ENCODE data around the gene PRKCB.
A peak's percentile ranks its signal among the peaks of the same experiment; 100 is the strongest.
"Not testable (repeated sequence)": the region's sequence is repeated elsewhere in the genome, so short reads cannot be mapped to it uniquely, and the experiment has no call there.

PRKCB gene

DNA sequence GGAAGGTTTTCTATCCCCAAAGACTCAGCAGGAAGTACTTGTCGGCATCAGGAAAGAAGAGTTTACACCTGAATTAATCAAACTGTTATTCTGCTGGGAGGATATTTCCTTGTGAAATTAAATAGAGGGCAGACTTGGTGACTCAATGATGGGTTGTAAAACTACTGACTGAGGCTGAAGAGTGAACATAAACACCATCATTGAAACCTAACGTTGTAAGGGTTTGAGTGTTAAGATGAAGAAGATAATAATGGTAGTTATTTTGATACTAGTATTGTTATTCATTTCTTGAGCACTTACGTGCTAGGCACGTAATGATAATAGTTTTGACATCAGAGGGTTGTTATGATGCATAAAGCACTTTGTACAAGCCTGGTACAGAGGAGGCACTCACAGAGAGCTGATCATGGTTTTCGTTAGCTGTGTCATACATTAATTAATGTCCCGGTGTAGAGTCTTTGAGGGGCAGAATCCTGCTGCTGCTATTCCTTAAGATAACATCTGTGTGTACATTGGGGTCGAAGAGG, 356.2 kb downstream of the PRKCB start:
- DNase-seq = no peak

DNA sequence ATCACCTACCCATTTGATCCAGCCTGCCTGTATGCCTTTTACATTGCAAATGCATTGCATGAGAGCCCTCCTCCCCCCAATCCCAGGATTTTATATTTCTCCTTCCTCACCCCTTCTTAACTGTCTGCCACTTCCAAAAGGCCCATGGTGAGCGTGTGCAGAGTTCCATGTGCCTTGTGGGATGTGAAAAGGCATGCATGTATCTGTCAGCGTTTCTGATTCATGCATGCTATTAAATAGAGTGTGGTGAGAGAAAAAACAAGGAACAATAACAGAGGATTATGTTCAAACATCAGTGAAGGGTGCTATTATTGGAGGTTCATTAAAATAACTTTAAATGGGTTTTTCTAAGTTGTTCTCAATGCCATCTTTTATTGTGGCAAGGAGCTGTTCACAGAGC, 359.4 kb downstream of the PRKCB start:
- no peak for DNase-seq

DNA sequence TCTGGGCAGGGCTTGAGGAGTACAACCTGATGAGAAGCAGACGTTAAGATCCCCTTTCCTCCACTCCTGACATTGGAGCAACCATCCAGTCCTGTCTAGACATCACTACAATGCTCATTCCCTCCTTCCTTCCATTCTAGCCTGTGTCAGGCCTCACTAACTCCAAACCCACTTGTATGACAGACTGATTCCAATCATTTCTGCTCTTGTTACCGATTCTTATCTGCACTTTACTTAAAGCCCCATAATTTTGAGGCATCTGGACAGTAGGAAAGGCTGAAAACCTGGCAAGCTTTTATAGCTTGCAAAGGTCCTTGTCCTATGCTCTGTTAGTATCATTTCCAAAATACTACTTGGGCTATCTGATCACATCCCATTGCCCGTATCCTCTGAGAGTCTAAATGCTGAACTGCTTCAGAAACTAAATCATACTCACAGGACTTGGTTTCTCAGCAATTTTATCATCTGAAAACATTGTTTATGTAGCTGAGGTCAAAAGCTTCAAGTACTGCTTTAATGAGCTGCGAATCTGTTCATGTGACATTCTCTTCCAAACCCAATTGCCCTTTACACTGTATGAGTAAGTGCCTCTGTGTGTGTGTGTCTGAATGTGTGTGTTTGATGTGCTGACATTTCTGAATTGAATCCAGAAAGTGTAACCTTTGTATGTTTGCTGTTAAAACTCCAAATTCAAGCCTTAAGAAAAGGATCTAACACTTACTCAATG, 363.2 kb downstream of the PRKCB start:
- no peak for DNase-seq

DNA sequence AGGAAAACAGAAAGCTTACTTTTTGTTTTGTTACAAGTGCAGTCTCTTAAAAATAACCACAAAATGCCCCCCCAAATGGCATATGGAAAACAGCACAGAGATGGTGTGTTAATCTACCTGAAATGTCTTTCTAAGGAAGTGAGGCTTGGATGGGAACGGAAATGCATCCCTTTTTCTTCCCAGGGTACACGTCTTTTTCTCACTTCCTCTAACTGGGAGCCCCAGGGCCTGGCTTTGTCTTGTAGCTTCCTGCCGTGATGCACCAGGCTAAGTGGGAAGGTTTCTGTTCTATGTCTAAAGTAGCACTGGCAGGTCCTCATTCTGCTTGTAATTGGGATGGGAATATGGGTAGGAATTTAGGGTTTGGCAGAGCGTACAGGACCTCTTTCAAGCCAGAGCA, 367.9 kb downstream of the PRKCB start:
- DNase-seq = no peak

DNA sequence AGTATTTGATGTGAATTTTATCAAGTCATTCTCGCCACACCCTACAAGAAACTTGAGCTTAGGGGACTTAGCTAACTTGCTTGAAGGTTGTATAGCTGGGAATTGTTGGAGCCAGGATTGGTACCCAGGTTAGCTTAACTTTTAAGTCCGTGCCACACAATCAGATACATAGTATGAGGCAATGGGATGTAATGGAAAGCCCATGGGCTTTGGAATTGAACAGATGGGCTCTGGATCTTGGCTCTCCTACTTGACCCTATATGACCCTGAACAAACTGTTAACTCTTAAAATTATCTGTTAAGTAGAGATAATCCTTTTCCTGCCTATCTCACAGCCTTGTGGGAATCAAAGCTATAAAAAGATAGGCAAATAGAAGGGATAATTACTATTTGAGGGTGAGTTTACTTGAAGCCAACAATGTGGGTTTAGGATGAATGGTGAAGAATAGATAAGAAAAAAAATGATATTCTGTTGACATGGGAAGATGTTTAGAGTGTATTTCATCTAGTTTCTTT, 368.4 kb downstream of the PRKCB start:
- no peak for DNase-seq

- DNase-seq = no peak
These were observed 371.1 kb downstream of the PRKCB start for GRCh38 chr16:24206926-24207325.

- no peak for DNase-seq
These were observed 372.9 kb downstream of the PRKCB start for GRCh38 chr16:24208710-24209109.

GRCh38 chr16:24214992-24215391, 379.2 kb downstream of the PRKCB start:
- no peak for DNase-seq

DNA sequence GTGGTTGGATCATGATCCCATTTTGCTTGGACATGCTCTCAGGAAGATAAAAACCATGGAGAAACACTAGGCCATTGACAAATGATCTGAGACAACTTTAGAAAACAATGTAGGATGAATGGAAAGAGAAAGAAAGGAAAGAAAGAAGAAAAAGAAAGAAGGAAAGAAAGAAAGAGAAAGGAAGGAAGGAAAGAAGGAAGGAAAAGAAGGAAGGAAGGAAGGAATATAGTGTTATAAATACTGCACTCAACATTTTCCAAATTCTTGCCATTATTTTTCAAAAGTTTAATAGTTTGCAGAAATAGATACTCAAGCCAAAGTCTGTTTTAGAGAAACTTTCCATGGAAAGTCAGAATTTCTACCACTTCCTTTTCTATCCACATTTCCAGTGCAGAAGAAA, 381.2 kb downstream of the PRKCB start:
- no peak for DNase-seq

DNA sequence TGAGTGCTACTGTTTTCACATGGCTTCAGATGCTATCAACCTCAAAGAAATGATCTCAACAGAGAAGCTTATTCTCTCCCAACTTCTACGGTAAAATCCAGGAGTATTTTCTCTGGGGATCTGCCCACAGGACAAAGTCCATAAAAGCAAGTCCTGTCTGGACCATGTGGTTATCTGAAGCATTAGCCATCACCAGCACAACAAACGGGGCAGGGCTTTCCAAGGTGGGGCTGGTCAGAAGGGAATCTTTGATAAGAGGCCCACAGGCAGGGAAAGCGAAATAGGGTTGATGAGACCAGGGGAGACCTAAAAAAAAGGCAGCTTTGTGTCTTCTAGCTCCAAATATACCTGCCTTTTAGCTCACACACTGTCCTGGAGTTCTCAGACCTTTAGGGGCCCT, 381.7 kb downstream of the PRKCB start:
- no peak for DNase-seq

GRCh38 chr16:24218299-24218698, 382.5 kb downstream of the PRKCB start:
- no peak for DNase-seq

- DNase-seq = no peak
These were observed 385.4 kb downstream of the PRKCB start for GRCh38 chr16:24221219-24221618.

DNA sequence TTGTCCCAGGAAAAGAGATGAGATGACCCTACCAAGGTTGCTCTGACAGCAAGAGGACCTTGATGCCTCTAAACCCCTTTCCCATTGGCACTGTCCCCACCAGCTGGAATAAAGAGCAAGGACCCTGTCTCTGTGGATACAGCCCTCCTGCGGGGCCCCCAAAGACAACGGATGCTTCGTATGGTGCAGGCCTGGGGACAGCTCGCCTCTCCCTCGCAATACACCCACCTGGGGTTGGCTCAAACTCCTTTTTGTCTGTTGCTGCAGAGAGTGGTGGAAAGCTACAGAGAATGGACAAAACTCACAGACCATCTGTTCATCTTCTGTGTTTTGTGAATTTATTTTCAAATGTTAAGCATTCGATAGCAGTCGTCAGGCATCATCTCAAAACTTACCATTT, 392.7 kb downstream of the PRKCB start:
- DNase-seq = no peak

GRCh38 chr16:24232936-24233335, 397.2 kb downstream of the PRKCB start:
- no peak for DNase-seq

GRCh38 chr16:24234737-24235136, 399.0 kb downstream of the PRKCB start:
- DNase-seq = no peak

- DNase-seq = no peak
These were observed 400.0 kb downstream of the PRKCB start for GRCh38 chr16:24235806-24236205.

DNA sequence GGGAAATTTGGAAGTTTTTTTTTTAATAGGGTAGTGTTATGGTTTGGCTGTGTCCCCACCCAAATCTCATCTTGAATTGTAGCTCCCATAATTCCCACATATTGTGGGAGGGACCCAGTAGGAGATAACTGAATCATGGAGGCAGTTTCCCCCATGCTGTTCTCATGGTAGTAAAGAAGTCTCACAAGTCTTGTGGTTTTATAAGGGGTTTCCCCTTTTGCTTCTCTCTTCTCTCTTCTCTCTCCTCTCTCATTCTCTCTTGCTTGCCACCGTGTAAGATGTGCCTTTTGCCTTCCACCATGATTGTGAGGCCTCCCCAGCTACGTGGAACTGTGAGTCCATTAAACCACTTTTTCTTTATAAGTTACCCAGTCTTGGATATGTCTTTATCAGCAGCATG, 403.1 kb downstream of the PRKCB start:
- DNase-seq = not testable (repeated sequence)

DNA sequence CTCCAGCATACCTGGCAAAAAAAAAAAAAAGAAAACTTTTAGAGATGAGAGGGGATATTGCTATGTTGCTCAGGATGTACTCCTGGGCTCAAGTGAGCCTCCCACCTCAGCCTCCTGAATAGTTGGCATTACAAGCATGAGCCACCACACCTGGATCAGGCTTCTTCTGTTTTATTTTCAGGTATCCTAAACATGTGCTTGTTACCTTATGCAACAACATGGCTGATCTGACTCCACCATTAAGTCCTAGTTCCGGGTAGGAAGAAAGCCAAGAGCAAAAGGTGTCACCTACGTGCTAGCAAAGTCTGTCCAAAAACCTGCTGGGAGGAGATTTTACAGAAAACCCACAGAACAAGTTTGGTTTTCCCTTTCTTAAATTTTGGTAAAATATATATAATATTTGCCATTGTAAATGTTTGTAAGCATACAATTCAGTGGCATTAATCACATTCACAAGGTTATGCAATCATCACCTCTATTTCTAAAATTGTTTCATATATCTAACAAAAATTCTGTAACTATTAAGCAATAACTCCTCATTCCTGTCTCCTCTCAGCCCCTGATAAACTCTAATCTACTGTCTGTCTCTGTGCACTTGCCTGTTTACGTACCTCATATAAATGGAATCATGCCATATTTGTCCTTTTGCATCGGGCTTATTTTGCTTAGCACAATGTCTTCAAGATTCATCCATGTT, 411.3 kb downstream of the PRKCB start:
- no peak for DNase-seq

GRCh38 chr16:24253192-24253591, 417.4 kb downstream of the PRKCB start:
- DNase-seq = no peak

DNA sequence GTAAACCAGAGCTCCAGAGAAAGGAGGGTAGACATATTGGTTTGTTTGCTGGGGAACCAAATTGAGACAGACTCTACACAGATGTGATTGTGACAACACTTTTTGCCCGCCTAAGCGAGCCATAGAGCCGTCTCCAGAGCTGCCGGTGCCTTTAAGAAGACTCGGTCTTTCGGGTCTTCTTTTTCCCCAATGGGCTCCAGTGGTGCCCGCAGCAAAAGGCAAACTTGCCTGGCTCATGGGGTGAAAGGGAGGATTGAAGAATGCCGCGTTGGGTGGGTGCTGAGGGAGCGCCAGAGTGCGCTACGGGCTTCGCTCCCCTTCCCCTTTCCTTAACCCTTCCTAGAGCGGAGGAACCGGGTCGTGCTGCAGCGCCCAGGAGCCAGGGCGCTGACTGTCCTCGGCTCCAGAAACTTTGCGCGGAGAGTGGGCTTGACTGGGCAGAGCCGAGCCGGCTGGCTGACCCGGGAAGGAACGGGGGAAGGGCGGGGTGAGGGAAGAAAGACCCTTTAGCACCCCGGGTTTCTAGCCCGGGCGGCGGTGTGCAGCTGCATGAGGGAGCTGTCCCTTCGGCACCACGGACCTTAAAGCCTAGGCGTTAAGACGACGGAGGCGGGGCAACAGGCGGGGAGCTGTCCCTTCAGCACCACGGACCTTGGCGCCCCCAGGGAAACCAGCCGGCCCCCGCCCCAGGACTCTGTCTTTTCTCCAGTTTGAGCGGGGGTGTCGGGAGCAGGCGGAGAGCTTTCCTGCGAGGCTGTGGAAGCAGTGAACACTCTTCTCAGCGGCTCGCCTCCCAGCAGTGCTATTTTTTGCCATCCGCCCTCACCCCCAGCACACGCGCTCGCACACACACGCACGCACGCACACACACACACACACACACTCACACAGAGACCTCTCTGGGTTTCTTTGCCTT, 419.9 kb downstream of the PRKCB start, which contains the start of gene CACNG3:
TSS of gene CACNG3 (plus strand) at position 880 of the 916 bp plus-strand sequence. CDS start 420 bp downstream, outside the sequence.
- DNase-seq = peak; percentile 36

- DNase-seq = no peak
These were observed 422.2 kb downstream of the PRKCB start for GRCh38 chr16:24257958-24258357.

GRCh38 chr16:24258791-24259190, 423.0 kb downstream of the PRKCB start:
- no peak for DNase-seq

- DNase-seq = no peak
These were observed 427.0 kb downstream of the PRKCB start for GRCh38 chr16:24262816-24263215.
